HepG2 (cell line): Measurements from ENCODE around the gene NFYB. TPM values are rescaled to one million over a fixed set of nuclear protein-coding genes. Genes with fewer than 3 reads are reported as not detected.

ENCODE experiments used
- ATAC-seq: fragments of 200-7000 bp; cut with Tn5 transposase; 3 replicates; pipeline ENCODE4 v1.9.1; 2020; ENCODE audit warnings: mild to moderate bottlenecking, moderate library complexity
- BruUV-seq: library from RNA; stranded (reverse); fragments of 400-500 nt; replicated peaks from 2 replicates; lab custom pipeline; 2021; lab: Mats Ljungman, UMichigan
- CTCF ChIA-PET: fragments of 300-600 bp; formaldehyde crosslinking; extraction: SDS; loops from one replicate; lab custom pipeline; 2021; ENCODE audit warnings: low total read pairs, inconsistent platforms, low intra/inter-chr PET ratio; lab: Yijun Ruan, JAX
- POLR2A ChIA-PET: fragments of 350-600 bp; sonication (Branson Sonifier 250); formaldehyde crosslinking; loops from one replicate; lab custom pipeline; 2020; ENCODE audit warnings: antibody characterized with exemption, inconsistent platforms; lab: Yijun Ruan, JAX
- DNase-seq: peaks from one replicate; pipeline ENCODE4 v3.0.0-alpha.2; 2015; ENCODE audit warnings: low spot score
- FAIRE-seq: peaks from 3 replicates; lab custom pipeline; 2011; peaks lifted over from hg19 to GRCh38; lab: Jason Lieb, UNC
- H2AFZ ChIP-seq: one replicate; pipeline ENCODE4 v1.6.1; 2011; ENCODE audit warnings: low read length, inconsistent platforms
- H3K27ac ChIP-seq: fragments of 300-600 bp; 3 replicates; pipeline ENCODE4 v1.8.0; 2011; ENCODE audit warnings: mixed run types, mild to moderate bottlenecking, mixed read lengths, low read length, inconsistent platforms; ENCODE audit not compliant: insufficient read depth; ENCODE audit errors: extremely low read length
- H3K27me3 ChIP-seq, 2 experiments: fragments of 200-600 bp in 1 of 2; 2 replicates in 1 of 2; 3 replicates in 1 of 2; pipeline versions ENCODE4 v1.6.0 to v1.8.0; 2011; ENCODE audit warnings: low read length in 2 of 2, mild to moderate bottlenecking in 2 of 2, moderate library complexity in 2 of 2, inconsistent platforms in 1 of 2; ENCODE audit not compliant: insufficient read depth in 2 of 2, control insufficient read depth in 1 of 2
- H3K36me3 ChIP-seq, 2 experiments: fragments of 200-600 bp in 1 of 2; replicated peaks in 1 of 2; 2 replicates in 1 of 2; 3 replicates in 1 of 2; pipeline versions ENCODE4 v1.5.1 to v1.8.0; 2011; ENCODE audit warnings: low read length in 2 of 2, inconsistent platforms in 1 of 2; ENCODE audit not compliant: insufficient read depth in 2 of 2, control insufficient read depth in 1 of 2
- H3K4me1 ChIP-seq: 2 replicates; pipeline ENCODE4 v1.5.1; 2012; ENCODE audit warnings: low read length, inconsistent platforms; ENCODE audit not compliant: insufficient read depth
- H3K4me2 ChIP-seq: 2 replicates; pipeline ENCODE4 v1.6.0; 2011; ENCODE audit warnings: low read depth, low read length, inconsistent platforms
- H3K4me3 ChIP-seq, 3 experiments: fragments of 200-600 bp in 1 of 3; sonication (generic), shearing (Covaris generic) in 1 of 3; replicated peaks in 1 of 3; 2 replicates each; pipeline ENCODE4 v1.5.1; 2011 to 2016; ENCODE audit warnings: low read length in 3 of 3, inconsistent platforms in 2 of 3, low read depth in 2 of 3, mild to moderate bottlenecking in 2 of 3, control low read depth in 1 of 3, mixed read lengths in 1 of 3; ENCODE audit not compliant: insufficient read depth in 1 of 3
- H3K79me2 ChIP-seq: one replicate; pipeline ENCODE4 v1.6.1; 2011; ENCODE audit warnings: low read length, inconsistent platforms; ENCODE audit not compliant: insufficient read depth
- H3K9ac ChIP-seq: 2 replicates; pipeline ENCODE4 v1.6.0; 2011; ENCODE audit warnings: mild to moderate bottlenecking, low read depth, low read length, inconsistent platforms; ENCODE audit not compliant: insufficient read depth
- H3K9me3 ChIP-seq: 2 replicates; pipeline ENCODE4 v1.5.1; 2012; ENCODE audit warnings: mild to moderate bottlenecking, low read length
- H4K20me1 ChIP-seq: 2 replicates; pipeline ENCODE4 v1.6.0; 2011; ENCODE audit warnings: inconsistent platforms, mild to moderate bottlenecking, low read length, moderate library complexity; ENCODE audit not compliant: insufficient read depth
- ATM ChIP-seq: fragments of 450-650 bp; IDR thresholded peaks from 2 replicates; pipeline ENCODE4 v1.7.1; 2017; ENCODE audit warnings: mild to moderate bottlenecking, borderline replicate concordance
- TEF ChIP-seq: sonication (generic); formaldehyde crosslinking; IDR thresholded peaks from 2 replicates; pipeline ENCODE4 v1.5.0; 2020; ENCODE audit warnings: missing genetic modification reagents
- TFE3 ChIP-seq: IDR thresholded peaks from 2 replicates; pipeline ENCODE4 v1.6.1; 2016
- ZFYVE20 ChIP-seq: sonication (generic); formaldehyde crosslinking; IDR thresholded peaks from 2 replicates; pipeline ENCODE4 v1.8.0; 2023; ENCODE audit warnings: low read depth, mild to moderate bottlenecking, moderate library complexity, missing genetic modification reagents, borderline replicate concordance
- ZNF782 ChIP-seq: sonication (generic); formaldehyde crosslinking; IDR thresholded peaks from 2 replicates; pipeline ENCODE4 v1.4.0; 2020; ENCODE audit warnings: missing genetic modification reagents, mild to moderate bottlenecking, borderline replicate concordance
- WGBS: methylation state at CpG from one replicate; pipeline ENCODE4 v1.1.6; 2017; ENCODE audit warnings: low lambda C conversion rate; 5-methylcytosine and 5-hydroxymethylcytosine counted together
- in situ Hi-C: cut with HindIII; loops from 2 replicates; pipeline ENCODE4 v1.10.0; 2017; ENCODE audit warnings: low pct_unique_long_range_greater_than_20kb; ENCODE audit not compliant: extremely low pct_ligation_motif_present
- intact Hi-C: fragments of 100-400 bp; cut with micrococcal nuclease; formaldehyde crosslinking; loops from one replicate; pipeline ENCODE4 v1.10.0; 2022; ENCODE audit not compliant: unreplicated experiment
- polyA plus RNA-seq, 8 experiments: library from polyadenylated mRNA; depleted of rRNA in 3 of 8; stranded (reverse) in 7 of 8; unstranded in 1 of 8; fragments of >200 nt; fragmentation: Illumina TruSeq in 4 of 8; extraction: Trizol in 4 of 8; gene quantifications; 2 replicates each; pipeline versions ENCODE4 v1.2.1 to v1.2.3, GENCODE V29; 2011 to 2016; ENCODE audit warnings: low read depth in 4 of 8, missing spikeins in 1 of 8, mixed read lengths in 1 of 8; ENCODE audit not compliant: insufficient read depth in 1 of 8
- total RNA-seq, 5 experiments: library from RNA; depleted of rRNA; stranded (reverse); fragments of >200 nt; fragmentation: Illumina TruSeq; extraction: Trizol; gene quantifications; 2 replicates each; pipeline ENCODE4 v1.2.3, GENCODE V29; 2016; ENCODE audit warnings: low read depth in 1 of 5
- TF ChIP-seq, protein P1 (sequence below), 2 experiments: fragments of 450-650 bp in 1 of 2; sonication (generic) in 1 of 2; formaldehyde crosslinking; IDR thresholded peaks; 2 replicates each; pipeline versions ENCODE4 v1.5.0 to v1.8.0; 2020 to 2022; ENCODE audit warnings: mild to moderate bottlenecking in 1 of 2, missing genetic modification reagents in 1 of 2

Gene NFYB
- total and polyA plus RNA-seq, 2 of the 13 experiments (the other 11 are each of a cell fraction or from before 2014, with no cell fraction given), result 18.7 to 36.6 TPM

DNA sequence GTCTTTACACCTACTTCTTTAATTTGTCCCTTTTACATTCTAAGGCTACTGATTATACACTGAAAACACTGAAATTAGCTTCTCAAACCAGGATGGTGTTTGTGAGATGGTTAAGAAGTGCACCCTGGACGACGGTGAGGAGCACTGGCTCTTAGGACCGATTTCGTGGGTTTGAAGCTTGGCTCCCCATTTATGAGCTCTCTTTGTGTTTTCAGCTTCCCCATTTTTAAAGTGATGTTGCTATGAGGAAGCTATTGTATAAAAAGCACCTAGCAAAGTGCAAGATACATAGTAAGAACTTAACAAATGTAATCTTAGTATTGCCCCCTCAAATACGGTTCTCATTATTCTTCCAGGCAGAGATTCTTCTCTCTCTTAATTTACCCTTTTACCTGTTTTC, 4.7 kb downstream of the NFYB start:
- intact Hi-C loops, result loop anchor here (10.0 kb wide), 1 partner anchor 169 kb away; the partner anchor contains the start of gene TDG
- H3K4me3 ChIP-seq, result no peak overlapping the region
- no peak for DNase-seq
- no TSS peak for BruUV-seq
- H3K27ac ChIP-seq, result no peak overlapping the region
- peaks cover 21% of the 10 kb centered on the region for H3K79me2 ChIP-seq
- peaks cover 3 to 11% of the 10 kb centered on the region in 2 experiments; a peak in 3 of 5 replicates for H3K36me3 ChIP-seq
- H3K9me3 ChIP-seq, result no peaks in the 10 kb centered on the region
- no peak for FAIRE-seq
- H3K4me2 ChIP-seq, result no peak overlapping the region
- no peaks in the 10 kb centered on the region for H3K27me3 ChIP-seq
- ChIA-PET CTCF (no interaction called here), POLR2A (no interaction called here)
- no peak for TF ChIP-seq TFE3 (CRISPR knock-in tag)
- no peak for TF ChIP-seq ZFYVE20 (CRISPR knock-in tag)
- no peak for TF ChIP-seq TEF (CRISPR knock-in tag)
- TF ChIP-seq ZNF782 (CRISPR knock-in tag), result no peak
- no peak for TF ChIP-seq ATM
- TF ChIP-seq, protein P1, sequence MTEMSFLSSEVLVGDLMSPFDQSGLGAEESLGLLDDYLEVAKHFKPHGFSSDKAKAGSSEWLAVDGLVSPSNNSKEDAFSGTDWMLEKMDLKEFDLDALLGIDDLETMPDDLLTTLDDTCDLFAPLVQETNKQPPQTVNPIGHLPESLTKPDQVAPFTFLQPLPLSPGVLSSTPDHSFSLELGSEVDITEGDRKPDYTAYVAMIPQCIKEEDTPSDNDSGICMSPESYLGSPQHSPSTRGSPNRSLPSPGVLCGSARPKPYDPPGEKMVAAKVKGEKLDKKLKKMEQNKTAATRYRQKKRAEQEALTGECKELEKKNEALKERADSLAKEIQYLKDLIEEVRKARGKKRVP (CRISPR knock-in tag; IDR thresholded peaks at IDR 0.05), result no peak
- in situ Hi-C loops, result no loop called here
- H2AFZ ChIP-seq, result no peak overlapping the region
- H4K20me1 ChIP-seq, result no peaks in the 10 kb centered on the region
- H3K4me1 ChIP-seq, result peaks cover 62% of the 10 kb centered on the region
- WGBS, result 98% methylated on average over 5 of the region's 5 CpGs
- no peak for ATAC-seq
- H3K9ac ChIP-seq, result no peak overlapping the region
